Loucy (cell line): Measurements from ENCODE around the gene PARD3B.

Experiments used
- H2AFZ ChIP-seq: fragments of 200-600 bp; sonication (generic); 2 replicates; pipeline ENCODE4 v1.6.0; 2016; ENCODE audit warnings: antibody characterized with exemption, mild to moderate bottlenecking, low read length, moderate library complexity
- H3F3A ChIP-seq: fragments of 200-600 bp; 2 replicates; pipeline ENCODE4 v1.6.0; 2016; ENCODE audit warnings: antibody characterized with exemption, low read depth, mild to moderate bottlenecking
- H3K27me3 ChIP-seq: fragments of 200-600 bp; sonication (generic); 2 replicates; pipeline ENCODE4 v1.6.1; 2014; ENCODE audit warnings: low read length, mild to moderate bottlenecking; ENCODE audit not compliant: insufficient read depth, poor library complexity, severe bottlenecking
- H3K36me3 ChIP-seq: fragments of 200-600 bp; sonication (generic); 2 replicates; pipeline ENCODE4 v1.6.1; 2016; ENCODE audit warnings: low read length; ENCODE audit not compliant: insufficient read depth
- H3K4me1 ChIP-seq: fragments of 200-600 bp; sonication (generic); 2 replicates; pipeline ENCODE4 v1.5.1; 2014; ENCODE audit warnings: low read length, mild to moderate bottlenecking; ENCODE audit not compliant: insufficient read depth, poor library complexity, severe bottlenecking
- H3K4me2 ChIP-seq: fragments of 200-600 bp; sonication (generic); 2 replicates; pipeline ENCODE4 v1.6.0; 2014; ENCODE audit warnings: antibody characterized with exemption, low read length, low read depth, mild to moderate bottlenecking; ENCODE audit not compliant: poor library complexity, severe bottlenecking
- H3K4me3 ChIP-seq: fragments of 200-600 bp; sonication (generic); 2 replicates; pipeline ENCODE4 v1.5.1; 2014; ENCODE audit warnings: low read length, mild to moderate bottlenecking, mixed read lengths; ENCODE audit not compliant: poor library complexity, severe bottlenecking
- H3K79me2 ChIP-seq: fragments of 200-600 bp; sonication (generic); 2 replicates; pipeline ENCODE4 v1.6.1; 2014; ENCODE audit warnings: low read length; ENCODE audit not compliant: insufficient read depth
- H3K9ac ChIP-seq: fragments of 200-600 bp; sonication (generic); 2 replicates; pipeline ENCODE4 v1.6.0; 2014; ENCODE audit warnings: mild to moderate bottlenecking, low read depth, low read length, moderate library complexity; ENCODE audit not compliant: poor library complexity, severe bottlenecking
- H3K9me2 ChIP-seq: fragments of 200-600 bp; sonication (generic); replicated peaks from 2 replicates; pipeline ENCODE4 v1.6.1; 2016; ENCODE audit warnings: low read depth, low read length, mixed read lengths
- H3K9me3 ChIP-seq: fragments of 200-600 bp; sonication (generic); 2 replicates; pipeline ENCODE4 v1.6.1; 2014; ENCODE audit warnings: mild to moderate bottlenecking, antibody characterized with exemption, low read length, low read depth; ENCODE audit not compliant: insufficient read depth
- H4K20me1 ChIP-seq: fragments of 200-600 bp; sonication (generic); 2 replicates; pipeline ENCODE4 v1.6.0; 2014; ENCODE audit warnings: antibody characterized with exemption, low read length, mild to moderate bottlenecking; ENCODE audit not compliant: insufficient read depth, poor library complexity, severe bottlenecking
- CTCF ChIP-seq: fragments of 200-600 bp; sonication (generic); conservative IDR thresholded peaks from 2 replicates; pipeline ENCODE4 v1.5.1; 2014; ENCODE audit warnings: mild to moderate bottlenecking, antibody characterized with exemption, low read length
- EZH2phosphoT487 ChIP-seq: fragments of 200-600 bp; IDR thresholded peaks from 2 replicates; pipeline ENCODE4 v1.6.1; 2018; ENCODE audit warnings: antibody characterized with exemption, mild to moderate bottlenecking, moderate library complexity, borderline replicate concordance

PARD3B gene

DNA sequence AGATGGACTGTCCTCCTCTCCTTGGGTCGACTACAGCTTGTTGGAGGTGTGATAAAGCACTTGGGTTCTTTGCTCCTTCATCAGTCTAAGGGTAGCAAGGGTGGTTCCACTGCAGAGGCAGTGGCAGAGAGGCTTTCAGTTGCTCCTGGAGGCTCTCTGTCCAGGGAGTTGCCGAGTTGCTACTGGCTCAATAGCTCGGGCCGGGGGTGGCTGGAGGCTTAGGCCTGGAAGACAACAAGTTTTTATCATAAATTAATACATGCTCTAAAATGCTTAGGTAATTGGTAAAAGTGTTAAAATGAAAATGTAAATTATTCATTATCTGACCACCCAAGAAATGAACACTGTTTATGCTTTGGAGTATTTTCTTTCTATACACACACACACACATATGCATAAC, 975.0 kb downstream of the PARD3B start:
- Histone ChIP-seq H3K36me3 (no peaks in the 10 kb centered on the region), H4K20me1 (no peaks in the 10 kb centered on the region), H3K79me2 (no peaks in the 10 kb centered on the region), H3F3A (no peaks in the 10 kb centered on the region), H3K4me3 (no peak overlapping the region), H3K9ac (no peak overlapping the region), H3K4me2 (no peak overlapping the region), H3K4me1 (no peaks in the 10 kb centered on the region), H3K9me3 (no peaks in the 10 kb centered on the region), H2AFZ (no peak overlapping the region), H3K27me3 (no peaks in the 10 kb centered on the region), H3K9me2 (no peaks in the 10 kb centered on the region)
- TF ChIP-seq CTCF = no peak
- no peak for TF ChIP-seq EZH2phosphoT487

DNA sequence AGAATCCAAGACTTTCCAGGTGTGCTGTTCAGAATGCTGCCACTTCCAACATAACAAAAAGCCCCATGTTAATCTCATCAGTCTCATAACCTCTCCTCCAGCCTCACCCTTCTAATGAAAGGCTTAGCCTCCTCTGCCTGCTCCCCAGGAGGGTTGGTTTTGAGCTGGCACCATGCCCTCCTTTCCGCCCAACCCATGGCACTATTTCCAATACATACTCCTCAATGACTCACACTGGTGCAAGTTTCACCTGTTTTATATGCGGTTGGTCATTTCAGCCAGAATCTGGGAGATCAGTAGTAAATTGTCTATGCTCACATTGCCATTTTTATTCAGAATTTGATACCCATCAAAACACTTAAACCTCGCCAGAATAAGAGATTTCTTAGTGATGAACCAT, 979.4 kb downstream of the PARD3B start:
- Histone ChIP-seq H2AFZ (no peak overlapping the region), H3K9me2 (no peaks in the 10 kb centered on the region), H3K36me3 (no peaks in the 10 kb centered on the region), H3K9ac (no peak overlapping the region), H3K79me2 (no peaks in the 10 kb centered on the region), H3F3A (no peaks in the 10 kb centered on the region), H3K9me3 (no peaks in the 10 kb centered on the region), H3K27me3 (no peaks in the 10 kb centered on the region), H3K4me3 (no peak overlapping the region), H4K20me1 (no peaks in the 10 kb centered on the region), H3K4me2 (no peak overlapping the region), H3K4me1 (peaks cover 4% of the 10 kb centered on the region)
- TF ChIP-seq EZH2phosphoT487 (no peak), CTCF (no peak)

GRCh38 chr2:205527801-205528200, 982.5 kb downstream of the PARD3B start:
- Histone ChIP-seq H4K20me1 (no peaks in the 10 kb centered on the region), H3K4me1 (peaks cover 4% of the 10 kb centered on the region), H3F3A (no peaks in the 10 kb centered on the region), H3K9me2 (no peaks in the 10 kb centered on the region), H2AFZ (no peak overlapping the region), H3K79me2 (no peaks in the 10 kb centered on the region), H3K4me2 (no peak overlapping the region), H3K9ac (no peak overlapping the region), H3K9me3 (no peaks in the 10 kb centered on the region), H3K27me3 (no peaks in the 10 kb centered on the region), H3K36me3 (no peaks in the 10 kb centered on the region), H3K4me3 (no peak overlapping the region)
- TF ChIP-seq CTCF (no peak), EZH2phosphoT487 (no peak)
